DND-41 (cell line): ENCODE measurements around the gene MYH13.

Experiments used
- ATAC-seq: fragments of 200-7000 bp; cut with Tn5 transposase; 3 replicates; pipeline ENCODE4 v1.9.1; 2021; ENCODE audit warnings: low read depth; ENCODE audit not compliant: insufficient read depth
- DNase-seq: peaks from one replicate; pipeline ENCODE4 v3.0.0-alpha.2; 2020
- H2AFZ ChIP-seq: 2 replicates; pipeline ENCODE4 v1.6.0; 2012; ENCODE audit warnings: low read depth, low read length
- H3K27ac ChIP-seq: 2 replicates; pipeline ENCODE4 v1.5.1; 2012; ENCODE audit warnings: low read length, inconsistent platforms
- H3K27me3 ChIP-seq: fragments of 200-600 bp; sonication (generic); 2 replicates; pipeline ENCODE4 v1.6.0; 2012; ENCODE audit warnings: low read length, mild to moderate bottlenecking, inconsistent platforms; ENCODE audit not compliant: insufficient read depth, poor library complexity
- H3K36me3 ChIP-seq: 2 replicates; pipeline ENCODE4 v1.5.1; 2012; ENCODE audit warnings: low read length, inconsistent platforms; ENCODE audit not compliant: insufficient read depth
- H3K4me1 ChIP-seq: 2 replicates; pipeline ENCODE4 v1.5.1; 2012; ENCODE audit warnings: mild to moderate bottlenecking, low read length; ENCODE audit not compliant: insufficient read depth
- H3K4me2 ChIP-seq: 2 replicates; pipeline ENCODE4 v1.6.0; 2012; ENCODE audit warnings: mild to moderate bottlenecking, moderate library complexity, low read length, inconsistent platforms; ENCODE audit not compliant: insufficient read depth
- H3K4me3 ChIP-seq, 2 experiments: fragments of 200-600 bp in 1 of 2; shearing (Covaris generic) in 1 of 2; 2 replicates each; pipeline ENCODE4 v1.5.1; 2012 to 2016; ENCODE audit warnings: inconsistent platforms in 2 of 2, low read length in 2 of 2, mild to moderate bottlenecking in 2 of 2, low read depth in 1 of 2, moderate library complexity in 1 of 2
- H3K79me2 ChIP-seq: 2 replicates; pipeline ENCODE4 v1.6.0; 2012; ENCODE audit warnings: low read length, inconsistent platforms; ENCODE audit not compliant: insufficient read depth
- H3K9ac ChIP-seq: 2 replicates; pipeline ENCODE4 v1.6.0; 2012; ENCODE audit warnings: low read depth, mild to moderate bottlenecking, inconsistent platforms, low read length, moderate library complexity
- H3K9me3 ChIP-seq: 2 replicates; pipeline ENCODE4 v1.5.1; 2012; ENCODE audit warnings: low read length, moderate library complexity, mild to moderate bottlenecking, inconsistent platforms; ENCODE audit not compliant: insufficient read depth, severe bottlenecking
- H4K20me1 ChIP-seq: 2 replicates; pipeline ENCODE4 v1.6.0; 2012; ENCODE audit warnings: low read length; ENCODE audit not compliant: insufficient read depth
- CTCF ChIP-seq: IDR thresholded peaks from 2 replicates; pipeline ENCODE4 v1.5.1; 2012; ENCODE audit warnings: borderline replicate concordance, low read length, moderate library complexity, mild to moderate bottlenecking; ENCODE audit not compliant: poor library complexity, severe bottlenecking; ENCODE audit errors: extremely low read depth
- EZH2 ChIP-seq: IDR thresholded peaks from 3 replicates; pipeline ENCODE4 v1.6.1; 2012; ENCODE audit warnings: borderline replicate concordance, low read depth, mild to moderate bottlenecking, moderate library complexity, low read length, inconsistent platforms; ENCODE audit not compliant: severe bottlenecking

Gene MYH13

DNA sequence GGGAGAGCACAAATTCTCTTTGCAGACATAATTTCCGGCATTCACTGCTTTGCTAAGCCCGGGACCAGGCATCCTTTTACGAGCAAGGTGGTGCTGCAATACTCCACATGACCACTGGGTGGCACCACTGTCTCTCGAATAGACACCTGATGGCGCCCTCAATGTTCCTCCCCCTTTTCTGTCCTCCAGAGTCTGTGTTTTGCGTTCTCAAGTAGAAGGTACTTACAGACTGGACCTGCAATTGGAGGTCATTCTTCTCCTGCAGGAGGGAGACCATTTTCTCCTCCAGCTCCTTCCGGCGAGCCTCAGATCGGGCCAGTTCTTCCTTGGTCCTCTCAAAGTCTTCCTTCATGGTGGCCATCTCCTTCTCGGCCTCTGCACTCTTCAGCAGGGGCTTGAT is 45.2 kb downstream of the MYH13 start:
- peak overlapping the region; percentile 62; the same call in 1 of the 2 replicates for H2AFZ ChIP-seq

GRCh38 chr17:10325031-10325695 is 47.6 kb downstream of the MYH13 start:
- DNase-seq (no peak), ATAC-seq (no peak)
- H2AFZ ChIP-seq, result no peak overlapping the region
- no peak overlapping the region for H3K4me3 ChIP-seq
- peaks cover 9% of the 10 kb centered on the region for H3K27me3 ChIP-seq
- H3K9me3 ChIP-seq, result no peaks in the 10 kb centered on the region
- no peaks in the 10 kb centered on the region for H3K4me1 ChIP-seq
- no peak overlapping the region for H3K27ac ChIP-seq
- H3K9ac ChIP-seq, result no peak overlapping the region
- H3K4me2 ChIP-seq, result no peak overlapping the region
- no peaks in the 10 kb centered on the region for H3K79me2 ChIP-seq
- TF ChIP-seq EZH2, result no peak
- TF ChIP-seq CTCF, result no peak
- no peaks in the 10 kb centered on the region for H4K20me1 ChIP-seq
- no peaks in the 10 kb centered on the region for H3K36me3 ChIP-seq

More for the DNA sequence above, 45.2 kb downstream of the MYH13 start:
- peak; percentile 86 for ATAC-seq
- H3K36me3 ChIP-seq, result no peaks in the 10 kb centered on the region
- DNase-seq, result peak; percentile 82
- no peaks in the 10 kb centered on the region for H3K79me2 ChIP-seq
- H3K9ac ChIP-seq, result no peak overlapping the region
- H3K27me3 ChIP-seq, result peaks cover 10% of the 10 kb centered on the region
- no peak overlapping the region for H3K4me3 ChIP-seq
- H3K9me3 ChIP-seq, result no peaks in the 10 kb centered on the region
- no peak overlapping the region for H3K4me2 ChIP-seq
- no peak overlapping the region for H3K27ac ChIP-seq
- H3K4me1 ChIP-seq, result no peaks in the 10 kb centered on the region
- no peaks in the 10 kb centered on the region for H4K20me1 ChIP-seq
- no peak for TF ChIP-seq EZH2
- TF ChIP-seq CTCF, result peak; percentile 99

- Histone ChIP-seq H3K4me2 (no peak overlapping the region), H3K79me2 (no peaks in the 10 kb centered on the region), H3K27ac (no peak overlapping the region), H3K9ac (no peak overlapping the region), H3K4me1 (no peaks in the 10 kb centered on the region), H2AFZ (no peak overlapping the region), H3K27me3 (peaks cover 6% of the 10 kb centered on the region), H3K4me3 (no peak overlapping the region), H3K9me3 (no peaks in the 10 kb centered on the region), H3K36me3 (no peaks in the 10 kb centered on the region), H4K20me1 (no peaks in the 10 kb centered on the region)
- TF ChIP-seq CTCF (no peak), EZH2 (no peak)
- ATAC-seq (no peak), DNase-seq (no peak)
These were observed 48.8 kb downstream of the MYH13 start for GRCh38 chr17:10323812-10324610.
